MM.1S (cell line): ENCODE measurements around the gene TMEM9.

Source experiments
- EZH2 ChIP-seq: fragments of 300-600 bp; sonication (generic); optimal IDR thresholded peaks from 2 replicates; pipeline ENCODE3; 2017; ENCODE audit warnings: low read depth, mild to moderate bottlenecking, antibody characterized with exemption, low read length, mixed read lengths
- EZH2phosphoT487 ChIP-seq: fragments of 300-600 bp; sonication (generic); IDR thresholded peaks from 2 replicates; pipeline ENCODE4 v1.6.1; 2018; ENCODE audit warnings: antibody characterized with exemption, low read length
- TF ChIP-seq, protein P1 (sequence below): fragments of 300-600 bp; sonication (generic); IDR thresholded peaks from 2 replicates; pipeline ENCODE4 v1.5.1; 2016; ENCODE audit warnings: antibody characterized with exemption, low read length, mixed read lengths

- TF ChIP-seq, protein P1, sequence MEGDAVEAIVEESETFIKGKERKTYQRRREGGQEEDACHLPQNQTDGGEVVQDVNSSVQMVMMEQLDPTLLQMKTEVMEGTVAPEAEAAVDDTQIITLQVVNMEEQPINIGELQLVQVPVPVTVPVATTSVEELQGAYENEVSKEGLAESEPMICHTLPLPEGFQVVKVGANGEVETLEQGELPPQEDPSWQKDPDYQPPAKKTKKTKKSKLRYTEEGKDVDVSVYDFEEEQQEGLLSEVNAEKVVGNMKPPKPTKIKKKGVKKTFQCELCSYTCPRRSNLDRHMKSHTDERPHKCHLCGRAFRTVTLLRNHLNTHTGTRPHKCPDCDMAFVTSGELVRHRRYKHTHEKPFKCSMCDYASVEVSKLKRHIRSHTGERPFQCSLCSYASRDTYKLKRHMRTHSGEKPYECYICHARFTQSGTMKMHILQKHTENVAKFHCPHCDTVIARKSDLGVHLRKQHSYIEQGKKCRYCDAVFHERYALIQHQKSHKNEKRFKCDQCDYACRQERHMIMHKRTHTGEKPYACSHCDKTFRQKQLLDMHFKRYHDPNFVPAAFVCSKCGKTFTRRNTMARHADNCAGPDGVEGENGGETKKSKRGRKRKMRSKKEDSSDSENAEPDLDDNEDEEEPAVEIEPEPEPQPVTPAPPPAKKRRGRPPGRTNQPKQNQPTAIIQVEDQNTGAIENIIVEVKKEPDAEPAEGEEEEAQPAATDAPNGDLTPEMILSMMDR, result no peak
- TF ChIP-seq EZH2 (no peak), EZH2phosphoT487 (no peak)
These were observed 64.7 kb downstream of the TMEM9 start for GRCh38 chr1:201089596-201089995.
